MCF 10A (cell line): ENCODE data around the gene PINK1. TPM values are rescaled to one million over a fixed set of nuclear protein-coding genes. Genes with fewer than 3 reads are reported as not detected.
A peak's percentile ranks its signal among the peaks of the same experiment; 100 is the strongest.
"Not testable (repeated sequence)": the region's sequence is repeated elsewhere in the genome, so short reads cannot be mapped to it uniquely, and the experiment has no call there.

Source experiments
- BruUV-seq: library from RNA; stranded (reverse); fragments of 400-500 nt; replicated peaks from 2 replicates; lab custom pipeline; 2021; lab: Mats Ljungman, UMichigan
- CTCF ChIA-PET: fragments of 300-600 bp; sonication (Branson Sonifier 250); formaldehyde crosslinking; extraction: SDS; loops from one replicate; lab custom pipeline; 2021; ENCODE audit warnings: antibody characterized with exemption, inconsistent platforms; lab: Yijun Ruan, JAX
- POLR2A ChIA-PET: fragments of 300-600, 350-650 bp; sonication (Branson Sonifier 250); formaldehyde crosslinking; extraction: SDS; loops from one replicate; lab custom pipeline; 2020; ENCODE audit warnings: antibody characterized with exemption, inconsistent platforms; lab: Yijun Ruan, JAX
- DNase-seq: peaks from one replicate; pipeline ENCODE4 v3.0.0-alpha.2; 2018; ENCODE audit not compliant: unreplicated experiment
- H3K27ac Mint-ChIP-seq: one replicate; pipeline ENCODE4 v1.8.0; 2022; ENCODE audit warnings: mild to moderate bottlenecking, low read depth, mixed read lengths; ENCODE audit not compliant: unreplicated experiment
- H3K27me3 Mint-ChIP-seq: one replicate; pipeline ENCODE4 v1.8.0; 2022; ENCODE audit warnings: mixed read lengths; ENCODE audit not compliant: insufficient read depth, unreplicated experiment
- H3K36me3 Mint-ChIP-seq: one replicate; pipeline ENCODE4 v1.8.0; 2022; ENCODE audit warnings: mild to moderate bottlenecking, moderate library complexity, mixed read lengths; ENCODE audit not compliant: insufficient read depth, unreplicated experiment
- H3K4me1 Mint-ChIP-seq: one replicate; pipeline ENCODE4 v1.8.0; 2022; ENCODE audit warnings: mixed read lengths; ENCODE audit not compliant: insufficient read depth, unreplicated experiment
- H3K4me3 Mint-ChIP-seq: one replicate; pipeline ENCODE4 v1.8.0; 2022; ENCODE audit warnings: mild to moderate bottlenecking, moderate library complexity, mixed read lengths; ENCODE audit not compliant: unreplicated experiment
- H3K9me3 Mint-ChIP-seq: one replicate; pipeline ENCODE4 v1.8.0; 2022; ENCODE audit warnings: mixed read lengths; ENCODE audit not compliant: unreplicated experiment
- CTCF ChIP-seq: fragments of 200-600 bp; IDR thresholded peaks from one replicate; pipeline ENCODE4 v1.8.0; 2022; ENCODE audit warnings: antibody characterized with exemption, mild to moderate bottlenecking; ENCODE audit not compliant: unreplicated experiment
- intact Hi-C: fragments of 100-400 bp; cut with micrococcal nuclease; formaldehyde crosslinking; loops from 2 replicates; pipeline ENCODE4 v1.14.1; 2022
- total RNA-seq: library from RNA; stranded (reverse); gene quantifications from 2 replicates; pipeline ENCODE4 v1.2.3, GENCODE V29; 2022

Gene PINK1
- total RNA-seq, 1 experiment from 2014 or later = 20.9 TPM

DNA sequence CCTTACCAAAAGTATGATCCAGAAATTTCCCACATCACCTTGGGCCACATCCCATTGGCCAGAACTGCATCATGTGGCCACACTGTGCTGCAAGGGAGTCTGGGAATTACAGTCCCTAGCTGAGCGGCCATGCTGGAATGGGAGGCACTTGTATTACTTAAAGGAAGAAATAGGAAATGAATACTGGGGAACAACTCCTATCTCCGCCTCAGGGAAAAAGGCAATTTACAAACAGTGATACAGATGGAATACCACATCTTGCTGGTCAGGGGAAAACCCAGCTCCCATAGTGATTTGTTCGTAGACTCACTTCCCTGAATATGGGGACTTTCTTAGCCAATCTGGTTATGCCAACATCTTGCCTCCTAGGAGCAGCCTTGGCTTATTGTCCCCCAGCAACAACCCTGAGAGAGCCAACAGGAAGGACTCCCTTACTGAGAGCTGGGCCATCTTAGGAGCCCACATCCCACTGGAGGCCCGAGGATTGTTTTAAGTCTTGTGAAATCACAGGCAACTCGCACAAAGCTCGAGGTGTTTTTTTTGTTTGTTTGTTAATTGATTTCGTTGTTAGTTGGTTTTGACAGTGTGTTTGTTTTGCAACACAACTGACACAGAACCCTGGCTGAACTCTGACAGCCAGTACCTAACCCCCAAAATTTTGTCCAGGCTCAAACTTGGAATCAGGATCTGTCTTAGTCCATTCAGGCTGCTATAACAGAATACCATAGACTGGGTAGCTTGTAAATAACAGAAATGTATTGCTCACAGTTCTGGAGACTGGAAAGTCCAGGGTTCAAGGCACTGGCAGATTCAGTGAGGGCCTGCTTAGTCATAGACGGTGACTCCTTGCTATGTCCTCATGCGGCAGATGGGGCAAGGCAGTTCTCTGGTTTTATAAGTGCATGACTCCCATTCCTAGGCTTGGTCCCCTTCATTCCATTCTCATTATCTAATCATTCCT, 29.5 kb upstream of the PINK1 start:
- Mint-ChIP-seq H3K9me3 (no peaks in the 10 kb centered on the region), H3K27me3 (no peaks in the 10 kb centered on the region), H3K4me1 (peaks cover 44% of the 10 kb centered on the region), H3K4me3 (no peak overlapping the region), H3K27ac (peak overlapping the region; percentile 68), H3K36me3 (no peaks in the 10 kb centered on the region)
- peak; percentile 85 for DNase-seq
- intact Hi-C loops = no loop called here
- no peak for TF ChIP-seq CTCF
- POLR2A ChIA-PET = interaction anchor here (0.5 to 2.5 kb wide), 3 partner anchors 10 to 429 kb away, joined by 3 to 12 read pairs (median 8); partner anchors contain the start of gene PINK1
- CTCF ChIA-PET = no interaction called here
- no TSS peak for BruUV-seq

DNA sequence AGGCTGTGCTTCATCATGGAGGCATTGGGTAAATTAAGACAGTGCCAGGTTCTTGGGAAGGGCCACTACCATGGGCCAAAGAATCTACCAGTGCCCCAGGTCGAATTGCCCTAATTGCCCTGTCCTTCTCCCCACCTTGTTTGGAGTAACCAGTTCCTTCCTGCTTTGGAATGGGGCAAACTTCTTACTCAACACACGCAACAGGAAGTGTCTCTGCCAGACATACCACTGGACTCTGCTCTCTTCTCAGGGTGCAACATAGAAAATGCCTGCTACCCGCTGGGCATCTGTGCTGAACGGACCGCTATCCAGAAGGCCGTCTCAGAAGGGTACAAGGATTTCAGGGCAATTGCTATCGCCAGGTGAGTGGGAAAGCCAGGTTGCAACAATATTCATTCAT, 28.6 kb upstream of the PINK1 start:
- POLR2A ChIA-PET = interaction anchor here (2.5 kb wide), 1 partner anchor 9 kb away, joined by 12 read pairs; no protein-coding TSS in a partner anchor
- no peaks in the 10 kb centered on the region for H3K36me3 Mint-ChIP-seq
- BruUV-seq = no TSS peak

DNA sequence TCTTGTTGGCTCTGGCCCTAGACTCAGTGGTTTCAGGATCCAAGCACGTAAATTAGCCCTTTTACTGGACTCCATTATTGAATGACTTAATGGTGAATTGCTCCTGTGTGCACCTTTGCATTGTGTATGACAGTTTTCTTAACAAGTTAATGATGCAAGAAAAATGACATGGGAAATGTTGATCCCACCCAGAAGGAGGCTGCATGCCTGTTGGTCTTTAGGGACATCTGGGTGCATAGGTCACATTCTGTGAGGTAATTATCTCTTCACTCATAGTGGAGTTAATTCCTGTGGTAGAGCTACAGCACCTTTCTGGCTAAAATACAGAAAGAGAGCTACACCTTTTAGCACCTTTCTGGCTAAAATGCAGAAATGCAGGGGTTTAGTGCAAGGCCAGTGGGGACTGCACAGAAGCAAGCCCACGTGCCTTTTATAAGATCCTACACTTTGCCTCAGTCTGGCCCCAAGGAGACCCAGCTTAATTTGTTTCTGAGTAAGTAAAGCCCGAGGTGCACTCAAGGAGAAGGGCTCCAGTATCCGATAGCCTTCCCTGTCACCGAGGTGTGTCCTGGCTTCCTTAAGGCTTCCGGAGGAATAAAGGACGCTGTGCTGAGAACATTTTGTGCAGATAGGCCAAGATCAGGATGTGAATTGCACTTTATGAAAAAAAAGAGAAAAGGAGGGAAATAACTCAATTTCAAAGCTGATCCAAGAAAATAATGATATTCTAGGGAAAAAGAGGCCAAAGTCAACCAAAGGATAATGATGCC, 26.3 kb upstream of the PINK1 start:
- H3K27ac Mint-ChIP-seq, BruUV-seq, H3K36me3 Mint-ChIP-seq, H3K27me3 Mint-ChIP-seq, H3K9me3 Mint-ChIP-seq, intact Hi-C loops, DNase-seq, H3K4me3 Mint-ChIP-seq: not testable (repeated sequence)
- POLR2A ChIA-PET = interaction anchor here (1.0 to 1.2 kb wide), 2 partner anchors 27 to 180 kb away, joined by 5 to 6 read pairs; partner anchors contain the start of gene HP1BP3
- peaks cover 23% of the 10 kb centered on the region for H3K4me1 Mint-ChIP-seq
- CTCF ChIA-PET = interaction anchor here (0.7 kb wide), 1 partner anchor 630 kb away, joined by 3 read pairs; no protein-coding TSS in a partner anchor

More for the DNA sequence above, 28.6 kb upstream of the PINK1 start:
- no peak for TF ChIP-seq CTCF
- Mint-ChIP-seq H3K27me3 (no peaks in the 10 kb centered on the region), H3K27ac (peak overlapping the region; percentile 68), H3K4me3 (no peak overlapping the region), H3K9me3 (no peaks in the 10 kb centered on the region), H3K4me1 (peaks cover 44% of the 10 kb centered on the region)
- CTCF ChIA-PET = interaction anchor here (0.5 kb wide), 1 partner anchor 1674 kb away, joined by 4 read pairs; no protein-coding TSS in a partner anchor
- DNase-seq = peak; percentile 39
- intact Hi-C loops = no loop called here

DNA sequence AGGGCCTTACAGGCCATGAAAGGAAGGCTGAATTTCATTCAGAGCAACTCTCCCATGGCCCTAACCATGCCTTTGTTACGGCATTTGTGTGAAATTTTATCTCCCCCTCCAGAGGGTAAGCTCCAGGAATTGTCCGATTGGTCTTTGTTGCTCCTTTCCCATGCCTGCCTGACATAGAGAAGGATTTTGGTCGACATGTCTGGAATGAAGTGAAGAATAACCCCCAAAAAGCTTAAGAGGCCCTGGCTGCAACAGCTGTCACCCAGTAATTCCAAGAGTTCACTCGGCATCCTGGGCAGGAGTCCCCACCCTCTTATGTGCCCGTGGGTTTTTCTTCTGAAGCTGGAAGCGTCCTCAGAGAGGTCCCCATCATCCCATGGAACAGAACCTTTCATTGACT, 23.7 kb upstream of the PINK1 start:
- Mint-ChIP-seq H3K36me3 (peaks cover 6% of the 10 kb centered on the region), H3K9me3 (peaks cover 7% of the 10 kb centered on the region), H3K4me3 (no peak overlapping the region), H3K27me3 (no peaks in the 10 kb centered on the region), H3K4me1 (peaks cover 26% of the 10 kb centered on the region), H3K27ac (no peak overlapping the region)
- no peak for TF ChIP-seq CTCF
- no TSS peak for BruUV-seq
- DNase-seq = no peak
- CTCF ChIA-PET = interaction anchor here (0.7 kb wide), 1 partner anchor 1941 kb away, joined by 3 read pairs; no protein-coding TSS in a partner anchor
- intact Hi-C loops = no loop called here
- POLR2A ChIA-PET = interaction anchor here (0.6 kb wide), 1 partner anchor 94 kb away, joined by 3 read pairs; no protein-coding TSS in a partner anchor
